Fibroblast of lung (primary cell): ENCODE data around the gene SCN5A. TPM values are rescaled to one million over a fixed set of nuclear protein-coding genes. Genes with fewer than 3 reads are reported as not detected.

Experiments
- DNase-seq, 2 donors: peaks; one replicate each; pipeline versions ENCODE4 v3.0.0 to v3.0.0-alpha.2; 2010; ENCODE audit warnings: low read depth in 2 of 2
- H2AFZ ChIP-seq: 2 replicates; pipeline ENCODE4 v1.5.1; 2012; ENCODE audit warnings: low read length, control low read depth, inconsistent platforms
- H3K27ac ChIP-seq: 2 replicates; pipeline ENCODE4 v1.5.1; 2011; ENCODE audit warnings: low read length, control low read depth; ENCODE audit not compliant: insufficient read depth
- H3K27me3 ChIP-seq: 2 replicates; pipeline ENCODE4 v1.5.1; 2011; ENCODE audit warnings: mild to moderate bottlenecking, low read length; ENCODE audit not compliant: control insufficient read depth, insufficient read depth
- H3K36me3 ChIP-seq: 2 replicates; pipeline ENCODE4 v1.5.1; 2011; ENCODE audit warnings: low read length; ENCODE audit not compliant: control insufficient read depth, insufficient read depth
- H3K4me1 ChIP-seq: 2 replicates; pipeline ENCODE4 v1.5.1; 2011; ENCODE audit warnings: low read length; ENCODE audit not compliant: control insufficient read depth, insufficient read depth; ENCODE audit errors: extremely low read depth
- H3K4me2 ChIP-seq: 2 replicates; pipeline ENCODE4 v1.5.1; 2011; ENCODE audit warnings: low read length, control low read depth; ENCODE audit not compliant: insufficient read depth; ENCODE audit errors: extremely low read depth
- H3K4me3 ChIP-seq, 4 experiments: fragments of 200-600 bp in 1 of 4; sonication (generic) in 1 of 4; replicated peaks in 1 of 4; 2 replicates each; pipeline ENCODE4 v1.5.1; 2011 to 2016; ENCODE audit warnings: low read length in 4 of 4, low read depth in 3 of 4, mild to moderate bottlenecking in 3 of 4, control low read depth in 2 of 4, inconsistent platforms in 1 of 4, mixed read lengths in 1 of 4; ENCODE audit not compliant: insufficient read depth in 1 of 4; ENCODE audit errors: control extremely low read depth in 1 of 4
- H3K79me2 ChIP-seq: 2 replicates; pipeline ENCODE4 v1.5.1; 2012; ENCODE audit warnings: mild to moderate bottlenecking, low read length, inconsistent platforms; ENCODE audit not compliant: control insufficient read depth, insufficient read depth
- H3K9ac ChIP-seq: 2 replicates; pipeline ENCODE4 v1.5.1; 2011; ENCODE audit warnings: mild to moderate bottlenecking, low read length, control low read depth; ENCODE audit not compliant: insufficient read depth
- H3K9me3 ChIP-seq: 2 replicates; pipeline ENCODE4 v1.5.1; 2012; ENCODE audit warnings: low read depth, low read length; ENCODE audit not compliant: control insufficient read depth, insufficient read depth
- H4K20me1 ChIP-seq: 2 replicates; pipeline ENCODE4 v1.5.1; 2011; ENCODE audit warnings: low read length; ENCODE audit not compliant: control insufficient read depth, insufficient read depth; ENCODE audit errors: extremely low read depth
- EZH2 ChIP-seq: IDR thresholded peaks from 2 replicates; pipeline ENCODE4 v1.5.1; 2012; ENCODE audit warnings: low read length, control low read depth, mild to moderate bottlenecking; ENCODE audit errors: missing control alignments
- polyA plus RNA-seq, 2 donors: library from polyadenylated mRNA; depleted of rRNA in 1 of 2; stranded (reverse) in 1 of 2; unstranded in 1 of 2; fragments of >200 nt; gene quantifications; 2 replicates each; pipeline ENCODE4 v1.2.1, GENCODE V29; 2011 to 2012; ENCODE audit warnings: missing spikeins in 1 of 2
- total RNA-seq: library from RNA; depleted of rRNA; stranded (reverse); fragments of >200 nt; gene quantifications from 2 replicates; pipeline ENCODE4 v1.2.1, GENCODE V29; 2014
- TF ChIP-seq, protein P1 (sequence below), 2 donors: IDR thresholded peaks in 1 of 2; conservative IDR thresholded peaks in 1 of 2; 1 replicate in 1 of 2; 2 replicates in 1 of 2; pipeline ENCODE4 v1.5.1; 2011 to 2012; ENCODE audit warnings: low read length in 2 of 2, control low read depth in 1 of 2, inconsistent platforms in 1 of 2, low read depth in 1 of 2, mild to moderate bottlenecking in 1 of 2

The SCN5A gene
- total and polyA plus RNA-seq, 2 donors (not counting 1 experiment from before 2014, with no cell fraction given): 0.27 to 0.50 TPM

DNA sequence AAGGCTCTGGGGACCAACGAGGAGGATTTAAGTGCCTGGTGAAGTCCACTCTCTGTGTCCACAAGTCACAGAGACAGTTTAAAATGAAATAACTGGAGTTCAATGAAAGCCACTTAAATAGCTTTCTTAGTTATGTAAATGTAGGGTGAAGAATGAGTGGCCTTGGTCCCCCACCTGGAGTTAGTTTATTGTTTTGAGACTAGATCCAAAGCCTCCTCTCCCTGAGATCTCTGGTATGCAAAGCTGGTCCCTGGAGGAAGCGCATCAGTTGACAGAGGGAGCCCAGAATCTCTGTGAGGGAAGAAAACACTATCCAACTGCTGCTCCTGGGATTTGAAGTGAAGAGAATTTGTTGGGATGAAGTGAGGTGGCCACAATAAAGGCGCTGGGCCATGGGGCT is 112.8 kb downstream of the SCN5A start:
- Histone ChIP-seq H3K9ac (no peak overlapping the region), H3K9me3 (no peaks in the 10 kb centered on the region), H2AFZ (no peak overlapping the region), H3K79me2 (no peaks in the 10 kb centered on the region), H4K20me1 (no peaks in the 10 kb centered on the region), H3K27ac (no peak overlapping the region), H3K27me3 (no peaks in the 10 kb centered on the region), H3K4me3 (no peak overlapping the region), H3K4me2 (no peak overlapping the region), H3K36me3 (no peaks in the 10 kb centered on the region), H3K4me1 (no peaks in the 10 kb centered on the region)
- no peak for DNase-seq
- no peak for TF ChIP-seq EZH2
- TF ChIP-seq, protein P1, sequence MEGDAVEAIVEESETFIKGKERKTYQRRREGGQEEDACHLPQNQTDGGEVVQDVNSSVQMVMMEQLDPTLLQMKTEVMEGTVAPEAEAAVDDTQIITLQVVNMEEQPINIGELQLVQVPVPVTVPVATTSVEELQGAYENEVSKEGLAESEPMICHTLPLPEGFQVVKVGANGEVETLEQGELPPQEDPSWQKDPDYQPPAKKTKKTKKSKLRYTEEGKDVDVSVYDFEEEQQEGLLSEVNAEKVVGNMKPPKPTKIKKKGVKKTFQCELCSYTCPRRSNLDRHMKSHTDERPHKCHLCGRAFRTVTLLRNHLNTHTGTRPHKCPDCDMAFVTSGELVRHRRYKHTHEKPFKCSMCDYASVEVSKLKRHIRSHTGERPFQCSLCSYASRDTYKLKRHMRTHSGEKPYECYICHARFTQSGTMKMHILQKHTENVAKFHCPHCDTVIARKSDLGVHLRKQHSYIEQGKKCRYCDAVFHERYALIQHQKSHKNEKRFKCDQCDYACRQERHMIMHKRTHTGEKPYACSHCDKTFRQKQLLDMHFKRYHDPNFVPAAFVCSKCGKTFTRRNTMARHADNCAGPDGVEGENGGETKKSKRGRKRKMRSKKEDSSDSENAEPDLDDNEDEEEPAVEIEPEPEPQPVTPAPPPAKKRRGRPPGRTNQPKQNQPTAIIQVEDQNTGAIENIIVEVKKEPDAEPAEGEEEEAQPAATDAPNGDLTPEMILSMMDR (conservative IDR thresholded peaks at IDR 0.05 in 1 of 2, IDR thresholded peaks at IDR 0.05 in 1 of 2; ENCODE audit: low read depth in 1 of 2, low read length in 2 of 2): no peak

DNA sequence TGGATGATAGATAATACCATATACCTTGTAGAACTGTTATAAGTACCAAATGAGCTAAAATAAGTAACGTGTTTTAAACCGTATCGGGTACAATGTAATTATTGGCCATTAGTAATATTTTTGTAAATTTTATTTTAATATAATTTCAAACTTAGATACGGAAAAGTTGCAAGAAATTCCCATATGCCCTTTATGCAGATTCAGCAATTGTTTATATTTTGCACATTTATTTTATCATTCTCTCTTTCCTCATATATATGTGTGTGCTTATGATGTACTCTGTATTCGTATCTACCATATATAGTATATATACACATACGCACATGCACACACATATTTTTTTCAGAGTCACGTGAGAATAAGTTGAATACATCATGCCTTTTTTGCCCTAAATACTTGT is 114.9 kb downstream of the SCN5A start:
- Histone ChIP-seq H3K4me1 (no peaks in the 10 kb centered on the region), H3K9ac (no peak overlapping the region), H4K20me1 (no peaks in the 10 kb centered on the region), H3K27ac (no peak overlapping the region), H3K27me3 (no peaks in the 10 kb centered on the region), H2AFZ (no peak overlapping the region), H3K36me3 (no peaks in the 10 kb centered on the region), H3K4me3 (no peak overlapping the region), H3K79me2 (no peaks in the 10 kb centered on the region), H3K9me3 (no peaks in the 10 kb centered on the region), H3K4me2 (no peak overlapping the region)
- TF ChIP-seq, protein P1 (conservative IDR thresholded peaks at IDR 0.05 in 1 of 2, IDR thresholded peaks at IDR 0.05 in 1 of 2; ENCODE audit: low read depth in 1 of 2, low read length in 2 of 2): no peak
- TF ChIP-seq EZH2: no peak
- no peak for DNase-seq

DNA sequence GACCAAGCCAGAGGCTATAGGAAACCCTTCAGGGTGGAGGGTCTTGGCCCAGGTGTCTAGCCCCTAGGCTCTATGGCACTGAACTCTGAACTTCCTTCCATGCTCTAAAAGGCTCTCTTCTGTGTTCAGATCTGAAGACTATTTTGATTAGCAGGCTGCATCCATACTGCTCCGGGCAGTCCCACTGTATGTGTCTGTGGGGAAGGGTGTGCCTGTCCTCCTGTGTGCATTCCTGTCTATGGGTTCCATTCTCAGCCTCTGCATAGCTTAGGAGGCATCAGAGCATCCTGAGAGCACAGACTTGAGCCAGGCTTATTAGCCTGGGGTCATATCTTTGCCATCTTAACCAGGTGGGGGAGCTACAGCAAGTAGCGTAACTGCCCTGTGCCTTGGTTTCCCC is 115.3 kb downstream of the SCN5A start:
- Histone ChIP-seq H3K27ac (no peak overlapping the region), H4K20me1 (no peaks in the 10 kb centered on the region), H3K9me3 (no peaks in the 10 kb centered on the region), H3K4me2 (no peak overlapping the region), H2AFZ (no peak overlapping the region), H3K4me1 (no peaks in the 10 kb centered on the region), H3K27me3 (no peaks in the 10 kb centered on the region), H3K79me2 (no peaks in the 10 kb centered on the region), H3K36me3 (no peaks in the 10 kb centered on the region), H3K4me3 (no peak overlapping the region), H3K9ac (no peak overlapping the region)
- TF ChIP-seq, protein P1 (conservative IDR thresholded peaks at IDR 0.05 in 1 of 2, IDR thresholded peaks at IDR 0.05 in 1 of 2; ENCODE audit: low read depth in 1 of 2, low read length in 2 of 2): no peak
- no peak for TF ChIP-seq EZH2
- no peak for DNase-seq
